SU-DHL-6 (cell line): ENCODE results near the gene MZB1.

Experiments
- H2AFZ ChIP-seq: fragments of 200-600 bp; sonication (generic); 2 replicates; pipeline ENCODE4 v1.6.1; 2014; ENCODE audit warnings: low read depth, mild to moderate bottlenecking, moderate library complexity, mixed read lengths, antibody characterized with exemption, low read length; ENCODE audit not compliant: severe bottlenecking
- H3F3A ChIP-seq: fragments of 200-600 bp; shearing (Covaris generic); 2 replicates; pipeline ENCODE4 v1.6.0; 2016; ENCODE audit warnings: antibody characterized with exemption, mild to moderate bottlenecking; ENCODE audit not compliant: insufficient read depth
- H3K27ac ChIP-seq: fragments of 200-600 bp; sonication (generic); 2 replicates; pipeline ENCODE4 v1.5.1; 2016; ENCODE audit warnings: low read depth, mild to moderate bottlenecking, low read length, moderate library complexity, mixed read lengths
- H3K27me3 ChIP-seq: fragments of 200-600 bp; sonication (generic), shearing (Covaris generic); 2 replicates; pipeline ENCODE4 v1.6.0; 2014; ENCODE audit warnings: mild to moderate bottlenecking, low read length
- H3K36me3 ChIP-seq: fragments of 200-600 bp; sonication (generic); 2 replicates; pipeline ENCODE4 v1.6.1; 2014; ENCODE audit warnings: mild to moderate bottlenecking, low read length, mixed read lengths
- H3K4me2 ChIP-seq: fragments of 300-600, 200-600 bp; shearing (Covaris generic), sonication (generic); 2 replicates; pipeline ENCODE4 v1.6.0; 2014; ENCODE audit warnings: low read length, low read depth, mild to moderate bottlenecking; ENCODE audit not compliant: poor library complexity, severe bottlenecking
- H3K4me3 ChIP-seq: fragments of 200-600 bp; sonication (generic); 2 replicates; pipeline ENCODE4 v1.5.1; 2014; ENCODE audit warnings: antibody characterized with exemption, low read length, mild to moderate bottlenecking, mixed read lengths; ENCODE audit not compliant: insufficient read depth, poor library complexity, severe bottlenecking
- H3K79me2 ChIP-seq: fragments of 200-600 bp; sonication (generic); 2 replicates; pipeline ENCODE4 v1.6.1; 2014; ENCODE audit warnings: mild to moderate bottlenecking, low read length, moderate library complexity; ENCODE audit not compliant: insufficient read depth
- H3K9ac ChIP-seq: fragments of 200-600 bp; sonication (generic); 2 replicates; pipeline ENCODE4 v1.7.0; 2014; ENCODE audit warnings: mild to moderate bottlenecking, low read length
- H3K9me2 ChIP-seq: fragments of 200-600 bp; sonication (generic); replicated peaks from 2 replicates; pipeline ENCODE4 v1.6.1; 2014; ENCODE audit warnings: low read length; ENCODE audit not compliant: insufficient read depth
- H3K9me3 ChIP-seq: fragments of 200-600 bp; sonication (generic); 2 replicates; pipeline ENCODE4 v1.6.1; 2014; ENCODE audit warnings: low read length, mixed read lengths; ENCODE audit not compliant: insufficient read depth
- H4K20me1 ChIP-seq: fragments of 200-600 bp; sonication (generic); 2 replicates; pipeline ENCODE4 v1.6.1; 2014; ENCODE audit warnings: low read depth, mild to moderate bottlenecking, antibody characterized with exemption, low read length, moderate library complexity, mixed read lengths
- EZH2phosphoT487 ChIP-seq: fragments of 200-600 bp; sonication (generic), shearing (Covaris generic); conservative IDR thresholded peaks from 2 replicates; pipeline ENCODE4 v1.6.1; 2018; ENCODE audit warnings: mild to moderate bottlenecking, antibody characterized with exemption, low read length, moderate library complexity, mixed read lengths
- TF ChIP-seq, protein P1 (sequence below): fragments of 200-600 bp; sonication (generic); IDR thresholded peaks from one replicate; pipeline ENCODE4 v1.5.1; 2017; ENCODE audit warnings: antibody characterized with exemption, mild to moderate bottlenecking, low read length, moderate library complexity; ENCODE audit not compliant: insufficient read depth, poor library complexity, severe bottlenecking

The MZB1 gene

GRCh38 chr5:139364466-139364865 lies 25.2 kb downstream of the MZB1 start:
- Histone ChIP-seq H3K4me3 (no peak overlapping the region), H3K9me3 (no peaks in the 10 kb centered on the region), H3K79me2 (peaks cover 24% of the 10 kb centered on the region), H3K27me3 (no peaks in the 10 kb centered on the region), H3K4me2 (no peak overlapping the region), H3K9ac (no peak overlapping the region), H4K20me1 (no peaks in the 10 kb centered on the region), H2AFZ (no peak overlapping the region), H3K27ac (no peak overlapping the region), H3K36me3 (peaks cover 9% of the 10 kb centered on the region; the same call in 1 of the 2 replicates), H3F3A (0 out of 2 replicates have a peak, but pooled peaks cover 16% of the 10 kb centered on the region), H3K9me2 (no peaks in the 10 kb centered on the region)
- TF ChIP-seq, protein P1, sequence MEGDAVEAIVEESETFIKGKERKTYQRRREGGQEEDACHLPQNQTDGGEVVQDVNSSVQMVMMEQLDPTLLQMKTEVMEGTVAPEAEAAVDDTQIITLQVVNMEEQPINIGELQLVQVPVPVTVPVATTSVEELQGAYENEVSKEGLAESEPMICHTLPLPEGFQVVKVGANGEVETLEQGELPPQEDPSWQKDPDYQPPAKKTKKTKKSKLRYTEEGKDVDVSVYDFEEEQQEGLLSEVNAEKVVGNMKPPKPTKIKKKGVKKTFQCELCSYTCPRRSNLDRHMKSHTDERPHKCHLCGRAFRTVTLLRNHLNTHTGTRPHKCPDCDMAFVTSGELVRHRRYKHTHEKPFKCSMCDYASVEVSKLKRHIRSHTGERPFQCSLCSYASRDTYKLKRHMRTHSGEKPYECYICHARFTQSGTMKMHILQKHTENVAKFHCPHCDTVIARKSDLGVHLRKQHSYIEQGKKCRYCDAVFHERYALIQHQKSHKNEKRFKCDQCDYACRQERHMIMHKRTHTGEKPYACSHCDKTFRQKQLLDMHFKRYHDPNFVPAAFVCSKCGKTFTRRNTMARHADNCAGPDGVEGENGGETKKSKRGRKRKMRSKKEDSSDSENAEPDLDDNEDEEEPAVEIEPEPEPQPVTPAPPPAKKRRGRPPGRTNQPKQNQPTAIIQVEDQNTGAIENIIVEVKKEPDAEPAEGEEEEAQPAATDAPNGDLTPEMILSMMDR = no peak
- no peak for TF ChIP-seq EZH2phosphoT487

DNA sequence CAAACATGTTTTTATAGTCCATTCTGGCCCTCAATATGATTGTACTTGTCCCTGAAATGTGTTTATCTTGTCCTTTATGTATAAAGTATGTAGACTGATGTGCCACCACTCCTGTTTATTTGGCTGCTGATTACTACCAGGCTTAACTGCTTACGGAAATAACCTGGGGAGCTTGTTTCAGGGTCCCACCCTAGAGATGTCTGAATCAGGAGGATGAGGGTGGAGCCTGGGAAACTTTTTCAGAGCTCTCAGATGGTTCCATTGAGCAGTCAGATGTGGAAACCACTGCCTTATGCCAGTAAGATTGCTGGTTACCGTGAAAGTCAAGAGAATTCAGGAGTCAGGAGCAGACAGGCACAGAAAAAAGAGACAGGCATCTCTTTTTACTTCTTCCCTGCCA lies 25.8 kb downstream of the MZB1 start:
- no peaks in the 10 kb centered on the region for H3K9me2 ChIP-seq
- peaks cover 29% of the 10 kb centered on the region for H3K79me2 ChIP-seq
- no peak overlapping the region for H3K27ac ChIP-seq
- H3F3A ChIP-seq = 0 out of 2 replicates have a peak, but pooled peaks cover 16% of the 10 kb centered on the region
- no peaks in the 10 kb centered on the region for H4K20me1 ChIP-seq
- H2AFZ ChIP-seq = no peak overlapping the region
- H3K9ac ChIP-seq = no peak overlapping the region
- no peaks in the 10 kb centered on the region for H3K9me3 ChIP-seq
- peaks cover 9% of the 10 kb centered on the region; the same call in 1 of the 2 replicates for H3K36me3 ChIP-seq
- no peak for TF ChIP-seq EZH2phosphoT487
- TF ChIP-seq, protein P1 = no peak
- no peak overlapping the region for H3K4me2 ChIP-seq
- no peak overlapping the region for H3K4me3 ChIP-seq
- no peaks in the 10 kb centered on the region for H3K27me3 ChIP-seq

DNA sequence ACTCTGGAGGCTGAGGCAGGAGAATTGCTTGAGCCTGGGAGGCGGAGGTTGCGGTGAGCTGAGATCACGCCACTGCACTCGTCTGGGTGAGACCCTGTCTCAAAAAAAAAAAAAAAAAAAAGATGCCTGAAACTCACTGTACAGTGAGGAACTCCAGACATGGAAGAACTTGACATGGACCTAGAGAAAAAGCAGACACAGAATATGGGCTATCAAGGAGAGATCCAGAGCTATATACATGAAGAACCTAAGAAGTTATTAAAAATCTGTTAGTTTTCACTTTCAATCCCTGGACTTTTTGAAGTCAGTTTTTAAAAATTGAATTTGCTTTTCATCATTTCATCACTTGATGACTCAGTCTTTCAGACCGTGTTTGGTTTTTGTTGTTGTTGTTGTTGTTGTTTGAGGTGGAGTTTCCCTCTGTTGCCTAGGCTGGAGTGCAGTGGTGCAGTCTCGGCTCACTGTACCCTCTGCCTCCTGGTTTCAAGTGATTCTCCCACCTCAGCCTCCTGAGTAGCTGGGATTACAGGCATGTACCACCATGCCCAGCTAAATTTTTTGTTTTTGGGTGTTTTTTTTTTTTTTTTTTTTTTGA lies 27.8 kb downstream of the MZB1 start:
- H3K36me3 ChIP-seq = peaks cover 9% of the 10 kb centered on the region; the same call in 1 of the 2 replicates
- no peaks in the 10 kb centered on the region for H3K9me3 ChIP-seq
- peaks cover 49% of the 10 kb centered on the region for H3K79me2 ChIP-seq
- H3F3A ChIP-seq = 0 out of 2 replicates have a peak, but pooled peaks cover 11% of the 10 kb centered on the region
- no peaks in the 10 kb centered on the region for H3K9me2 ChIP-seq
- no peak for TF ChIP-seq EZH2phosphoT487
- TF ChIP-seq, protein P1 = no peak
- H3K27me3 ChIP-seq = no peaks in the 10 kb centered on the region
- H2AFZ ChIP-seq = no peak overlapping the region
- no peak overlapping the region for H3K4me2 ChIP-seq
- no peaks in the 10 kb centered on the region for H4K20me1 ChIP-seq
- no peak overlapping the region for H3K27ac ChIP-seq
- no peak overlapping the region for H3K4me3 ChIP-seq
- H3K9ac ChIP-seq = no peak overlapping the region
